Heart left ventricle (tissue), 13 donors: ENCODE results near the gene GBGT1.

Experiments
- CTCF ChIP-seq, 12 donors: fragments of 200-600 bp; sonication (generic) in 4 of 12; IDR thresholded peaks; one replicate each; pipeline versions ENCODE4 v1.5.0 to v1.8.0; 2018 to 2022; ENCODE audit warnings: antibody characterized with exemption in 12 of 12, mild to moderate bottlenecking in 5 of 12
- POLR2A ChIP-seq, 2 donors: fragments of 450-650 bp; IDR thresholded peaks; one replicate each; pipeline ENCODE4 v1.6.1; 2017; ENCODE audit warnings: antibody characterized with exemption in 2 of 2, mild to moderate bottlenecking in 2 of 2, moderate library complexity in 2 of 2
- donor health status: ischemic (EF 13 %, LVEDD 7.1; RV severe dilation, severe dysfunction).
- donor health status: DM: no; HTN: yes; CAD: no.
- donor health status: DM: no; HTN: no; CAD: no.
- donor health status: ischemic (EF 25% LVEDD 6.9; RV normal size, moderate dysfunction).
- donor health status: ischemic (EF 25% LVEDD 5.7; RV mildly dilated, moderate dysfunction).
- donor health status: ischemic (EF 35%, LVEDD 5.7; RV mildly dilated, moderate dysfunction).
- donor health status: nonischemic (EF 11% LVEDD 7.7; RV severe dilation, severe dysfunction).
- donor health status: DM: yes; HTN: yes; CAD: no.
- donor health status: PGD.
- donor health status: ischemic (EF 29% LVEDD 5.4; RV normal size, mild dysfunction).
- donor health status: nonischemic (EF 23%, LVEDD 6.1; RV moderate dilation, normal function).

- TF ChIP-seq CTCF (IDR thresholded peaks at IDR 0.05) (no peak), POLR2A (IDR thresholded peaks at IDR 0.05) (no peak)
Measured at GRCh38 chr9:133111808-133112662, 51.7 kb downstream of the GBGT1 start.
